Limb (tissue), 2 donors: Measurements from ENCODE around the gene SYNJ2.
A peak's percentile ranks its signal among the peaks of the same experiment; 100 is the strongest.

Experiments
- DNase-seq, 2 donors: peaks; one replicate each; pipeline ENCODE4 v3.0.0-alpha.2; 2016; ENCODE audit errors: extremely low spot score in 2 of 2

Gene SYNJ2

DNA sequence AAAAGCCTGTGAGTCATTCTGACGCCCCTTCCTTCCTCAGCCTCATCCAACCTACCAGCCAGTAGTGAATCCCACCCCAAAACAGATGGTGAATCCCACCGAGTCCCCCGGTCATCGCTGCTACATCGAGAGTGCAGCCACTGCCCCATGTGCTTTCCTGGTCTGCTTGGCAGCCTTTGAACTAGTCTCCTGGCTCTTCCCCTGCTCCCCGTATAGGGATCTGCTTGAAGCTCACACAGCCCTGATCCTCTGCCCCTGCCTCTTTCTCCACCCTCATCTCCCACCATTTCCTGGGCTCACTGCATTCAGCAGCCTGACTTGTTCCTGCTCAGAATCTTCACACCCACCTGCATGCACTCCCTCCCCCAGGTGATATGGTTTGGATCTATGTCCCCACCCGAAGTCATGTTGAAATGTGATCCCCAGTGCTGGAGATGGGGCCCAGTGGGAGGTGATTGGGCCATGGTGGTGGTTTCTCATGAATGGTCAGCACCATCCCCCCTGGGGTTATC lies 14.6 kb downstream of the SYNJ2 start:
- DNase-seq: no peak

- DNase-seq: no peak
Measured at GRCh38 chr6:157996918-157997702, 15.4 kb downstream of the SYNJ2 start.

DNA sequence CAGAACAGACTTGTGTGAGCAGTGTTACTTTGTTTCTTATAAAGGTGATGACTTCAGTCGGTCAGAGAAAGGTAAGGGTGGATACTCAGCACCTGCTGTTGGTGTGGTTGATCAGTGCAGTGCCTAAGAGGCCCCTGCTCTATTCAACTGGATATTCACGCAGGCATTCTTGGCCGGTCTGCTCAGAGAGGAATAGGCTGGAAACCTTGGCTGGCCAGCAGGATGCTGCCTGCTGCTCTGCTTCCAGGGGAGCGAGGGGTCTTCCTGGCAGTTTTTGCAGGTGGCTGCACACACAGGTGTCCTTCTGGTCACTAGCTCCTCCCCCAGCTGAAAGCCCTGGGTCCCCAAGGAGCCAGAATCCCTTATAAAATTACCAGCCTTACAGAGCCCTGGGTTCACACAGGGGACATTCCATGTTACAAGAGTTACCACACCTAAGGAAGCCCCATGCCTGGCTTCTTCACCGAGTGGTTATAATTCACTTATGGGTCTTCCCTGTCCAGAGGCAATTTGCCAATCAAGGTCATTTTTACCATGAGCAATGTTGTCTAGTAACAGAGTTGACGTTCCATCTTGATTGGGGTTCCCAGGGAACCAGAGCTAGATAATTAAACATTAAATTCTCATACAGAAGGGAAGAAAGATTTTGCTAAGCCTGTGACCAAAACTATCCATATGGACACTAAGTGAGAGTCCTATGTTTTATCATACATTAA lies 16.4 kb downstream of the SYNJ2 start:
- DNase-seq: no peak

DNA sequence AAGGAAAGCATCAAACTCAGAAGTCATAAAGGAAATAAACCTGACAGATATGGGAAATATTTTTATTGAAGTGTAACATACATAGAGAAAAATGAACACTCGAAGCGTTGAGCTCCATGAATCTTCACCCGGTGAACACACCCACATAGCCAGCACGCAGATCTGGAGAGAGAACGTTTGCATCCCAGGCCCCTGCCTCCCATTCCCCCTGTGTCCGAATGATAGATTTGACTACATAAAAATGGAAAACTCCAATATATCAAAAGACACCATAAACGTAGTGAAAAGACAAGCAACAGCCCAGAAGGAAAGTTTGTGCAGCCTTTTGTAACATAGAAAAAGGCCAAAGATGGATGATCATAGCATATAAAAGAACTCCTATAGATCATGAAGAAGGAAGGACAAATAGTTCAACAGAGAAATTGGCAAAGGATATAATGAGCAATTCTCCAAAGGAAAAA lies 17.1 kb downstream of the SYNJ2 start:
- no peak for DNase-seq

DNA sequence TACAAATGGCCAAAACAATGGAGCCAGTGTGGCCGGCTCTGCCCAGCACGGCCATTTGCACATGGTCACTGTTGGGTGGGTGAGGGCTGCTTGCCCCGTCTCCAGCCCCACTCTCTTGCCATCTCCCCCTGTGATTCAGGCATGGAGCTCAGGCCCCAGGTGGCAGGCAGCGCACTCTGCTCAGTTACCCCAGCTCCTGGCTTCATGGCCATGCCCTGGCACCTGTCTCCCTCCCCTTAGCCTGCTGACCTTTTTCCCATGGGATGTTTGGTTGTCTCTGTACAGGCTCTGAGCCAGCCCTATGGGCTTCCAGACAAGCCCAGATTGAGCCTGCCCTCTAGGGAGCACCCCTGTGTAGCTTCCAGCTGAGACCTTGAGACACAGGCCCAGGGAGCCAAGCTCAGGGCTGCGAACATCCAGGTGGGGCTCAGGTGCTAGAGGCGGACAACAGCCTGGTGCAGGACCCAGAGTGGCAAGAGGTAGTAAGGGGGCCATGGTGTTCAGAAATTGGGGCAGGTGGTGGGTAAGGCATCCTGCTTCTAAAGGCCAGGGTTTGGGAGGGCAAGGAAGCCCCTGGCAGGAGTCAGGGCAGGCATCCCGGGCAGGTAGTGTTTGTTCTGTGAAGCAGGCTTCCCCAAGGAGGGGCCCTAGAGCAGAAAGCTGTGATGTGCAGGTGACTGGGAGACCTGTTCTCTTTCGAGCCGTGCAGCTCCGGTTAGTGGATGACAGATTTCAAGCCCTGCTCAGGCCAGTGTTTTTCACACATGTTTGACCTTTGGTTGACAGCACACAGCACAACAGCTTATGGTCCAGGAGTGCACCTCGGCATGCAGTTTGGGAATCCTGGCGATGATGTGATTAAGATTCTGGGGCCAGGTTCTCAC lies 17.7 kb downstream of the SYNJ2 start:
- DNase-seq: no peak

GRCh38 chr6:158000530-158001307 lies 19.1 kb downstream of the SYNJ2 start:
- no peak for DNase-seq

DNA sequence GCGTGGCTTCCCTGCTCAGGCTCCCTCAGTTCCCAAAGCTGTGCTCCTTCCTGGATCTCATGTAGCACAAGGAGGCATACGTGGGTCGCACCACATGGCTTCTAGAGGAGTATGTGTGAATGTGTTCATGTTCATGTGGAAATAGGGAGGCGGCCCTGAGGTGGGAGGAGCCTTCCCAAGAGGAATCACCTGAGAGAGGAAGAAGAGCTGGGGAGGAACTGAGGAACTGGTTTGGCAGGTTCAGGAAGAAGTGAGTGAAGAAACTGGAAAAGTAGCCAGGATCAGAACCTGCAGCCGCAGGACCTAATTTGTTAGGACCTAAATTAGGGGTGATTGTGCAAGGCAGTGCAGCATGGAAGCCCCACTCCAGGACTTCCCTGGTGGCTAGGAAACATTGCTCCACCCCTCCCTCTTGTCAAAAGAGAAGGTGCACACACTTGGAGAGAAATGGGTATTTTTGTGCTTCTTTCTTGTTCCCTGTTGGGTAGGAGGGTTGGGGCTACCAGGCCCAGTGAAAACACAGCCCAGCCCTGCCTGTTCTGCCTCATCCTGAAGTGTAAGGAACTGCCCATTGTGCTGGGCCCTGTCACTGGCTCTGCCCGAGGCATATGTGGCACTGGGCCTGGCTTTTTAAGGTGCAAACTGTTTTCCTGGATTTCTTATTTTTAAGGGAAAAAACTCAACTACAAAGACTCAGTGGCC lies 20.7 kb downstream of the SYNJ2 start:
- no peak for DNase-seq

GRCh38 chr6:158002951-158003853 lies 21.5 kb downstream of the SYNJ2 start:
- DNase-seq: peak; percentile 77 to 94

- DNase-seq: no peak
Measured at GRCh38 chr6:158003910-158004700, 22.4 kb downstream of the SYNJ2 start.

GRCh38 chr6:158004701-158005095 lies 23.0 kb downstream of the SYNJ2 start:
- DNase-seq: no peak

DNA sequence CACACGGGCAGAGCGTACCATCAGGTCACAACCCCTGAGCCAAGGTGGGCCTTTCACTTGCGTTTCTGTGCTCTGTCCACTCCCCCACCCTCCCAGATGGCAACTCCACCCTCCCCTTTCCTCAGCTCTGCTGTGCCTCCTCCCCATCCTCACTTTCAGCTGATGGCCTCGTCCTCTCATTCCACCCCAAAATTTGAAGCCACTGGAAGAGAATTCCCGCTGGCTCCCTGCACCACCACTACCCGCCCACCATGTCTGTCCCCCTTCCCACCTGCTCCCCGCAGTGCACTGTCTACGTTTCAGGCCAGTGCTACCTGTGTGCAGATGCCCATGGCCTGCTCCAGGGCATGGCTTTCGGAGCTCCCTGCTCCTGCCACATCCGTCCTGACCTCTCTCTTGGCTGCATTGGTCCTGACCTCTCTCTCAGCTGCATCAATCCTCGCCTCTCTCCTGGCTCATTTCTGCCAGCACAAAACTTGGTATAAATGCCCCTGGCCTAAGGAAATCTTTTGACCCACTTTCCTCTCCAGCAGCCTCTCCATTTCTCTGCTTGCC lies 24.0 kb downstream of the SYNJ2 start:
- no peak for DNase-seq

DNA sequence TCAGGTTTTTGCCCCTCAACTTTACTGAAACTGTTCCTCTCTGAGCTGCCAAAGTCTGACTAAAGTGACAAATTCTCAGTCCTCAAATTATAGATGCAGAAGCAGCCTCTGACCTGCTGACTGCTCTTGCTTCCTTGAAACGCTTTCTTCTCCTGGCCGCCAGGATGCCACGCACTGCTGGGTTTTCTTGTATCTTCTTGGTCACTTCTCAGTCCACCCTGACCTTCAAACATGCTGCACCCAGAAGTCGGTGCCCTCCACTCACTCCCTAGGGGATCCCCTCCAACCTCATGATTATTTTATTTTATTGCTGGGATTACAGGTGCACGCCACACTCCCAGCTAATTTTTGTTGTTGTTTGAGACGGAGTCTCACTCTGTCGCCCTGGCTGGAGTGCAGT lies 24.7 kb downstream of the SYNJ2 start:
- DNase-seq: no peak

DNA sequence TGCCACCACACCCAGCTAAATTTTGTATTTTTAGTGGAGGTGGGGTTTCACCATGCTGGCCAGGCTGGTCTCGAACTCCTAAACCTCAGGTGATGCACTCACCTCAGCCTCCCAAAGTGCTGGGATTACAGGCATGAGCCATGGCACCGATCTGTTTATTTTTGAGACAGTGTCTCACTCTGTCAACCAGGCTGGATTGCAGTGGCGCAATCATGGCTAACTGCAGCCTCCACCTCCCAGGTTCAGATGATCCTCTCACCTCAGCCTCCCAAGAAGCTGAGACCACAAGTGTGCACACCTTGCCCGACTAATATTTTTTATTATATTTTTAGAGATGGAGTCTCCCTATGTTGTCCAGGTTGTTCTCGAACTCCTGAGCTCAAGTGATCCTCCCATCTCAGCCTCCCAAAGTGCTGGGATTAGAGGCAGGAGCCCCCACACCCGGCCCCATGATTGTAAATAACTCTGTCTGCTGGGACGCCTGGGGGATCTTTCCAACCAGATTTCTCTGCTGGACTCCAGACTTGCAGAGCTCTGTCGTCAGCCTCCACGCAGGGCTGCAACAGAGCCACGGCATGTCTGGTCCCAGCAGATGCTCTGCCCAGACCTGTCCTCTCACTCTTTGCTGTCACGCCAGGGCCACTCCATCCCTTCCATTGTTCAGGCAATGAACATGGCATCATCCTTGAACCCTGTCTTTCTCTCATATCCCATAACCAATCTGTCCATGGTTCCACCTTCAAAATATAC lies 25.3 kb downstream of the SYNJ2 start:
- no peak for DNase-seq

GRCh38 chr6:158008864-158009113 lies 27.1 kb downstream of the SYNJ2 start:
- no peak for DNase-seq

DNA sequence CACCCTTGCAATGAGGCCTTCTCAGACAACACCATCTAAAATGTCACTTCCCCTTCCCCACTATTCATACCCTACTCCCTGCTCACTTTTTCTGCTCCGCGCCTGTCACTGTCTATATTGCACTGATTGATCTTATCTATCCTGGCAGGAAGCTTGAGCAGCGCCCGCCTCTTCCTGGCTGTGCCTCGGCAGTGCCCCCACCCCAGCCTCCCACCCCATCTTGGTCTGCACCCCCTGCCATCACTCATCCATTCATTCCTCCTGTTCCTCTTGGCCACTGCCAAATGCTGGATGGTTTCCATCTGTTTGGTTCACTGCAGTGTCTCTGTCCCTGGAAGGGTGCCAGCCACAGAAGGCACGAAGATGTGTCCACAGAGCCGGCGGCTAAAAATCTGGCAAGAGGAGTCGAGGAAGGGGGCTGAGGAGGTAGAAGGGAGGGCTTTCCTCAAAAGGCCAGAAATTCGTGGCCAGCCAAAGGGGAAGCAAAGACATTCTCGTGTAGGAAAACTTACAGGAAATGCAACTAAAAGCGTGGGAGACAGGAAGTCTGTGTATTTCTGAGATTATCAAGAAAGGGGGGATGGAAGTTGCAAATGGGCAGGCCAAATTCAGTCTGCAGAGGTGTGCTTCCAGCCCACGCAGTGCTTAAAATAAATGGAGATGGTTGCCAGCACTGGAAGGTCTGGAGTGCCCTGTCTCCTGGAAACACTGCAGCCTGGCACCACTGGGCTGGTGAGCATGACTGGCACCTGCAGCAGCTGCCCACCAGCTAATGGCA lies 27.6 kb downstream of the SYNJ2 start:
- peak; percentile 67 to 79 for DNase-seq

DNA sequence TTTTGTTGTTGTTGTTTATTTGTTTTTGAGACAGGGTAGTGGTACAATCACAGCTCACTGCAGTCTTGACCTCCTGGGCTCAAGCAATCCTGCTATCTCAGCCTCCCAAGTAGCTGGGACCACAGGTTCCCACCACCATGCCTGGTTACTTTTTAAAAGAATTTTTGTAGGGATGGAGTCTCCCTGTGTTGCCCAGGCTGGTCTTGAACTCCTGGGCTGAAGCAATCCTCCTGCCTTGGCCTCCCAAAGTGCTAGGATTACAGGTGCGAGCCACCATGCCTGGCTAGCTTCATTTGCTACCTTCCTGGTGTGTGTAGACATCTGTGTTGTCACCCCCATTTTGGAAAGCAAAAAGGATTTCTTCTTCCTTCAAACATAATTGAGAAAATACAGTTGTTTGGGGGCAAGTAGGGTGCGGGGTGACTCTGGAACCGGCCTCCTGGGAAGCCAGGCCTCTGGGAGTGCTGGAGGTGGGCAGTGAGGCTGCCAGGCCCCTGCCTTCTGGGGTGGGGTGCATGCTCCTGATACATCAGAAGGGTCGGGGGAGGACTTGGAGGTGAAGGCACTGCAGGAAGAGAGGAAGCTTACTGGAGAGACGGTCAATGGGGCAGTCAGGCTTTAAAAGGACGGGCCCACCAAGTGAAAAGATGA lies 28.4 kb downstream of the SYNJ2 start:
- DNase-seq: no peak
